Neural progenitor cell (in vitro differentiated cells): ENCODE results near the gene SPTBN2.

ENCODE experiments used
- CTCF ChIP-seq: fragments of 200-600 bp; sonication (generic); IDR thresholded peaks from 2 replicates; pipeline ENCODE4 v1.5.1; 2017; ENCODE audit warnings: antibody characterized with exemption, mild to moderate bottlenecking
- EZH2 ChIP-seq: fragments of 200-600 bp; sonication (generic); IDR thresholded peaks from 2 replicates; pipeline ENCODE4 v1.6.1; 2017; ENCODE audit warnings: antibody characterized with exemption, mild to moderate bottlenecking, moderate library complexity

- TF ChIP-seq CTCF (no peak), EZH2 (no peak)
These were observed 51.2 kb downstream of the SPTBN2 start, which contains the start of gene RBM4B for GRCh38 chr11:66677599-66678375.
